ENCODE measurements around the gene C1orf74.

The C1orf74 gene

DNA sequence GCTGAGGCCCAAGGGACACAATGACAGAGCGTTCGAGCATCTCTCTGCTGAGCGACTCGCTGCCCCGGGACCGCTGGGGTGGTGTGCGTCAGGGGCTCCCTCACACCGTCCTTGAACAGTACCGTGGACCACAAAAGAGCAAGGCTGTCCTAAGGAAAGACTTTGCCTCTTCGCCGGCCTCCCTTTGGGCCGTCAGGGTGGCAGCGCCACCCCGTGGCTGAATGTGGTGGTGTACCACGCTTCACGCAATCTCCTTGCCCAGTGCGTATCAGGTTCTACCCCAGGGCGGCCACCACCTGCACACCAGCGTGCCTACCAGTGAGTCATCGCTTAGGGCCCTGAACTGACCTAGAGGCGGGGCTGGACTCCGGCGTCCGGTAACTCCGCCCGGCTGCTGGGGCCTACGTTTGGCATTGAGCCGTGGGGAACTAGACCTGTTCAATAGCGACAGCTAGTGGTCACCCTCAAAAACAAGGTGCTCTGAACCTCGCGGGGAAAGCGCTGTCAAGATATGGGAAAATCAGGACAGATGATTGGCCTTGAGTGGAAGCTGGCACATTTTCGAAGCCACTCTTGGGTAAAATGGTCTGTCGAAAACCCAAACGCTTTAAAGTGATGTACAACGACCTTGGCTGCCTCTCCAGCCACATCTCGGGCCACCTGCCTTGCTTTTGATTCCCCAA, 36.6 kb downstream of the C1orf74 start:
- peak overlapping the region; percentile 10; the same call in 1 of the 2 replicates for H3K4me3 ChIP-seq (replicated peaks; ENCODE audit: low read depth, low read length)
- no peaks in the 10 kb centered on the region for H3K27me3 ChIP-seq (replicated peaks; ENCODE audit: control insufficient read depth, insufficient read depth, low read length)

DNA sequence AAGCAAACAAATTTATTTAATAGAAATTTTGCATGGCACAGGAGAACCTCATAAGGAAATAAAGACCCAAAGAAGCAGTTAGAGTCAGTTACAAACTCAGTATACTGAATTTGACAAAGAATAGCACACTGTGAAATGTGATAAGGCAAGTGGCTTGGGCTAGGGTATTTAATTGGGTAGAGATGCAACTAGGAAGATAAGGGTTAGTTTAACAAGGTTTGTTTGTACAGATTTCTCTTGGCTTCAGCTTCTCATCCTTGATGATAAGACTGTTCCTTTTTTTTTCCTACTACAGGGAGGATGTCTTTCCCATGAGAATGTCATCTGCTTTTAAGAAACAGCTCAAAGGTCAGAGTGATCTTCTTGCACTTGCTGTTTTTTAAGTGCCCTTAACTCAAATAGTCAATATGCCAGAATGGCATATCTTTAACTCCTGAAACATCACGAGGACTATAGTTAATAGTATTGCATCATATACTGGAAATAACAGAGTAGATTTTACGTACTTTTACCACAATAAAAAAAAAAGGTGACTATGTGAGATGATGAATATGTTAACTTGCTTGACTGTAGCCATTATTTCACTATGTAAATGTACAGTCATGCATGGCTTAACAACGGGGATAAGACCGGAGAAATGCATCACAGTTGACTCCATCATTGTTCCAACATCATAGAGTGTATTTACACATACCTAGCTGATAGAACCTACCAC, 37.8 kb downstream of the C1orf74 start:
- no peaks in the 10 kb centered on the region for H3K36me3 ChIP-seq (ENCODE audit: control insufficient read depth, insufficient read depth, low read length)
- H3K4me3 ChIP-seq (replicated peaks; ENCODE audit: low read depth, low read length), result no peak overlapping the region
- no peaks in the 10 kb centered on the region for H3K27me3 ChIP-seq (replicated peaks; ENCODE audit: control insufficient read depth, insufficient read depth, low read length)
- TF ChIP-seq, protein P1, sequence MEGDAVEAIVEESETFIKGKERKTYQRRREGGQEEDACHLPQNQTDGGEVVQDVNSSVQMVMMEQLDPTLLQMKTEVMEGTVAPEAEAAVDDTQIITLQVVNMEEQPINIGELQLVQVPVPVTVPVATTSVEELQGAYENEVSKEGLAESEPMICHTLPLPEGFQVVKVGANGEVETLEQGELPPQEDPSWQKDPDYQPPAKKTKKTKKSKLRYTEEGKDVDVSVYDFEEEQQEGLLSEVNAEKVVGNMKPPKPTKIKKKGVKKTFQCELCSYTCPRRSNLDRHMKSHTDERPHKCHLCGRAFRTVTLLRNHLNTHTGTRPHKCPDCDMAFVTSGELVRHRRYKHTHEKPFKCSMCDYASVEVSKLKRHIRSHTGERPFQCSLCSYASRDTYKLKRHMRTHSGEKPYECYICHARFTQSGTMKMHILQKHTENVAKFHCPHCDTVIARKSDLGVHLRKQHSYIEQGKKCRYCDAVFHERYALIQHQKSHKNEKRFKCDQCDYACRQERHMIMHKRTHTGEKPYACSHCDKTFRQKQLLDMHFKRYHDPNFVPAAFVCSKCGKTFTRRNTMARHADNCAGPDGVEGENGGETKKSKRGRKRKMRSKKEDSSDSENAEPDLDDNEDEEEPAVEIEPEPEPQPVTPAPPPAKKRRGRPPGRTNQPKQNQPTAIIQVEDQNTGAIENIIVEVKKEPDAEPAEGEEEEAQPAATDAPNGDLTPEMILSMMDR (IDR thresholded peaks at IDR 0.05; ENCODE audit: insufficient read depth, low read length, poor library complexity, severe bottlenecking), result no peak
- no peak for DNase-seq (ENCODE audit: extremely low read depth, insufficient read length)

More for the DNA sequence above, 36.6 kb downstream of the C1orf74 start:
- H3K36me3 ChIP-seq (ENCODE audit: control insufficient read depth, insufficient read depth, low read length), result no peaks in the 10 kb centered on the region
- peak; percentile 90 for DNase-seq (ENCODE audit: extremely low read depth, insufficient read length)
- TF ChIP-seq, protein P1 (IDR thresholded peaks at IDR 0.05; ENCODE audit: insufficient read depth, low read length, poor library complexity, severe bottlenecking), result peak; percentile 88

DNA sequence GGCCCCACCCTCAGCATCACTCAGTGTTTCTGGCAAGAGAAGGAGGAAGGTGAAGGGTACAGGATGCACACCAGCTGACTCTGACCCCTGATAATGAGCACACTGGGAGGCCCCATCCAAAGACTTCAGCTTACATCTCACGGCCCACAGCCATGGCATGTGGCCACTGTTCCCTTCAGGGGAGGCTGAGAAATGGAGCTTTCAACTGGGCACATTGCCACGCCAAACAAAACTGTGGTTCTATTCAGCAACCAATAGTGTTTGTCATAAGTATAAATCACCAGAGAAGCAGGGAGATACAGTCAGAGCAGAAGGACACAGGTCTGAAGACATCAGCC, 41.2 kb downstream of the C1orf74 start:
- TF ChIP-seq, protein P1 (IDR thresholded peaks at IDR 0.05; ENCODE audit: insufficient read depth, low read length, poor library complexity, severe bottlenecking), result no peak
- no peak overlapping the region for H3K4me3 ChIP-seq (replicated peaks; ENCODE audit: low read depth, low read length)
- DNase-seq (ENCODE audit: extremely low read depth, insufficient read length), result no peak
- no peaks in the 10 kb centered on the region; the same call in none of the 2 replicates for H3K27me3 ChIP-seq (replicated peaks; ENCODE audit: control insufficient read depth, insufficient read depth, low read length)
- no peaks in the 10 kb centered on the region for H3K36me3 ChIP-seq (ENCODE audit: control insufficient read depth, insufficient read depth, low read length)

DNA sequence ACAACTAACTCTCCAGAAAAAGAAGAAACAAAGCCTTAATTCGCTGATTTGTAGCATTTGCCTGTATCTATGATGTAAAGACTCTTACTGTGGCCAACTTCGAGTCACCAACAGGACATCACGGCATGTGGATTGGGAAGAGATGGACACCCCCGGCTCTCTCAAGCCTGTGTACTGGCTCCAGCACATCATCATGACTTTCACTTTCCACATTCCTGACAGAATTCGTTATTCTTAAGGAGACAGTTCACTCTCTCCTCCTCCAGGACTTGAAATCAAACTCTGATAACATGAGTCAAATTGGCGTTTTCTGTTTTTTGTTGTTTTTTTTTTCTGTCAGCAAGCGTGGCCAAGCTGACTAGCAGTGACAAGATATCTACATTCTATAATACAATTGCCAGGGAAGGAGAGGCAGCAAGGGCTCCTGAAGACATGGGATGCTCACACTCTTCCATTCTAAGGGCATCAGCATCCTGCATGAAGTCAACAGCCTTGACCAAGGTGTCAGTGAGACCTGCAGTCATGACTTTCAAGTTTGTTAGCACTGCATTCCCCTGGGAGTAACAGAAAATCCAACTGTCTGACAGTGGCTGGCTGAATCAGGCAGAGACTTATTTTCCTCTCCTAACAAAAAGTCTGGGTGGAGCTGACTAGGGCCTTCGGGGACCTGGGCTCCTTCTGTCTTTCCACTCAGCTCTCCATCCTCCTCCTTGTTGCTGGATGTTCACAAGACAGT, 41.8 kb downstream of the C1orf74 start:
- no peak for DNase-seq (ENCODE audit: extremely low read depth, insufficient read length)
- Histone ChIP-seq H3K27me3 (replicated peaks; ENCODE audit: control insufficient read depth, insufficient read depth, low read length) (no peaks in the 10 kb centered on the region; the same call in none of the 2 replicates), H3K36me3 (ENCODE audit: control insufficient read depth, insufficient read depth, low read length) (no peaks in the 10 kb centered on the region), H3K4me3 (replicated peaks; ENCODE audit: low read depth, low read length) (no peak overlapping the region)
- TF ChIP-seq, protein P1 (IDR thresholded peaks at IDR 0.05; ENCODE audit: insufficient read depth, low read length, poor library complexity, severe bottlenecking), result no peak

DNA sequence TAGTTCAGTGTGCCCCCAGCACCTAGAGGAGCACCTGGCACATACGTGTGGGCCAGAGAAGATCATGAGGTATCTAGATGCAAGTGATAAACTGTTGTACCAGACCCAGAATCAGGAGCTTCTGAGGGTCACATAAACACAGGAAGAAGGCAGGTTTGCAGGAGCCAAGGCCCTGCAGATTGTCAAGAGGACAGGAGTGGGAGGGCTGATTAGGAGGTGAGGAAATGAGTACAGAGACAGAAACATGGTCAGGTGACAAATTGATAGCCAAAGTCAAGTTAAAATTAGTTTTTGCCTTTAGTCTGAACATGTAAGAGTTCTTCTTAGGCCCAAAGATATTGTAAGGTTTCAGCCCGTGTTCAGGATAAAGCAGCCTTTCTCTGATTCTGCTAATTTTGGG, 42.5 kb downstream of the C1orf74 start:
- Histone ChIP-seq H3K4me3 (replicated peaks; ENCODE audit: low read depth, low read length) (no peak overlapping the region), H3K27me3 (replicated peaks; ENCODE audit: control insufficient read depth, insufficient read depth, low read length) (no peaks in the 10 kb centered on the region; the same call in none of the 2 replicates), H3K36me3 (ENCODE audit: control insufficient read depth, insufficient read depth, low read length) (no peaks in the 10 kb centered on the region)
- no peak for DNase-seq (ENCODE audit: extremely low read depth, insufficient read length)
- TF ChIP-seq, protein P1 (IDR thresholded peaks at IDR 0.05; ENCODE audit: insufficient read depth, low read length, poor library complexity, severe bottlenecking), result no peak

All from GM06990 (cell line).